H1 (cell line): ENCODE data around the gene SLC35A2. TPM values are rescaled to one million over a fixed set of nuclear protein-coding genes. Genes with fewer than 3 reads are reported as not detected.

Experiments
- CTCF ChIA-PET: fragments of 300-600 bp; sonication (Branson Sonifier 250); formaldehyde crosslinking; loops from one replicate; lab custom pipeline; 2021; ENCODE audit not compliant: partially characterized antibody; lab: Charles Lee
- POLR2A ChIA-PET: fragments of 300-600 bp; sonication (Branson Sonifier 250); formaldehyde crosslinking; loops from one replicate; lab custom pipeline; 2021; ENCODE audit warnings: inconsistent platforms; ENCODE audit not compliant: partially characterized antibody; lab: Charles Lee
- DNase-seq, 2 experiments: peaks; one replicate each; pipeline versions ENCODE4 v3.0.0 to v3.0.0-alpha.2; 2010 to 2022; ENCODE audit warnings: low spot score in 2 of 2, low read depth in 1 of 2, mixed read lengths in 1 of 2
- FAIRE-seq: peaks from 2 replicates; lab custom pipeline; 2011; peaks lifted over from hg19 to GRCh38; lab: Jason Lieb, UNC
- H2AFZ ChIP-seq: 2 replicates; pipeline ENCODE4 v1.8.1; 2012; ENCODE audit warnings: low read length, inconsistent platforms
- H2AK5ac ChIP-seq: 2 replicates; pipeline ENCODE4 v1.6.1; 2013; ENCODE audit warnings: low read depth, low read length
- H2BK120ac ChIP-seq: replicated peaks from 2 replicates; pipeline ENCODE3; 2013; ENCODE audit warnings: low read depth, low read length, inconsistent platforms
- H2BK12ac ChIP-seq: 2 replicates; pipeline ENCODE4 v1.6.1; 2013; ENCODE audit warnings: low read depth, low read length
- H2BK15ac ChIP-seq: 2 replicates; pipeline ENCODE4 v1.6.1; 2013; ENCODE audit warnings: low read length
- H2BK20ac ChIP-seq: 2 replicates; pipeline ENCODE4 v1.6.1; 2013; ENCODE audit warnings: low read length
- H2BK5ac ChIP-seq: 2 replicates; pipeline ENCODE4 v1.6.1; 2013; ENCODE audit warnings: low read depth, low read length
- H3K14ac ChIP-seq: 2 replicates; pipeline ENCODE4 v1.6.1; 2013; ENCODE audit warnings: inconsistent platforms; ENCODE audit not compliant: insufficient read length
- H3K18ac ChIP-seq: 2 replicates; pipeline ENCODE4 v1.6.1; 2013; ENCODE audit warnings: low read length; ENCODE audit errors: extremely low read depth
- H3K23ac ChIP-seq: 2 replicates; pipeline ENCODE4 v1.6.1; 2013; ENCODE audit warnings: inconsistent platforms; ENCODE audit not compliant: insufficient read length
- H3K23me2 ChIP-seq: 2 replicates; pipeline ENCODE4 v1.6.1; 2013; ENCODE audit warnings: low read depth, low read length
- H3K27ac ChIP-seq: 2 replicates; pipeline ENCODE4 v1.6.1; 2011; ENCODE audit warnings: low read depth, low read length, inconsistent platforms
- H3K27me3 ChIP-seq, 4 experiments: replicated peaks in 1 of 4; 1 replicate in 1 of 4; 2 replicates in 3 of 4; pipeline versions ENCODE4 v1.6.1 to v1.8.1; 2011 to 2013; ENCODE audit warnings: low read length in 3 of 4, mild to moderate bottlenecking in 3 of 4, inconsistent platforms in 2 of 4, mixed read lengths in 2 of 4, moderate library complexity in 1 of 4; ENCODE audit not compliant: control insufficient read depth in 3 of 4, insufficient read depth in 3 of 4; ENCODE audit errors: extremely low read depth in 1 of 4
- H3K36me3 ChIP-seq, 4 experiments: 2 replicates each; pipeline versions ENCODE4 v1.6.1 to v1.8.1; 2011 to 2013; ENCODE audit warnings: mild to moderate bottlenecking in 4 of 4, low read length in 3 of 4, moderate library complexity in 2 of 4, control low read depth in 1 of 4, inconsistent platforms in 1 of 4; ENCODE audit not compliant: insufficient read depth in 4 of 4, control insufficient read depth in 2 of 4
- H3K4ac ChIP-seq: replicated peaks from 2 replicates; pipeline ENCODE3; 2013; ENCODE audit warnings: low read length, low read depth, mixed read lengths, inconsistent platforms; ENCODE audit not compliant: insufficient read length
- H3K4me1 ChIP-seq, 4 experiments: replicated peaks in 1 of 4; 1 replicate in 1 of 4; 2 replicates in 3 of 4; pipeline versions ENCODE4 v1.6.1 to v1.8.1; 2011 to 2013; ENCODE audit warnings: low read length in 3 of 4, inconsistent platforms in 2 of 4, mixed read lengths in 1 of 4; ENCODE audit not compliant: insufficient read depth in 4 of 4, control insufficient read depth in 3 of 4
- H3K4me2 ChIP-seq, 2 experiments: 2 replicates each; pipeline versions ENCODE4 v1.6.1 to v1.8.1; 2011 to 2013; ENCODE audit warnings: low read depth in 2 of 2, low read length in 2 of 2, control low read depth in 1 of 2, inconsistent platforms in 1 of 2, mild to moderate bottlenecking in 1 of 2; ENCODE audit not compliant: insufficient read depth in 1 of 2
- H3K4me3 ChIP-seq, 4 experiments: fragments of 200-600, 300-600 bp in 1 of 4; sonication (generic), shearing (Covaris generic), sonication (Bioruptor Twin) in 1 of 4; 2 replicates each; pipeline versions ENCODE4 v1.5.1 to v1.8.1; 2011 to 2016; ENCODE audit warnings: low read length in 4 of 4, low read depth in 3 of 4, control low read depth in 2 of 4, inconsistent platforms in 2 of 4, mild to moderate bottlenecking in 2 of 4, mixed read lengths in 1 of 4, moderate library complexity in 1 of 4; ENCODE audit not compliant: insufficient read depth in 2 of 4; ENCODE audit errors: extremely low read depth in 1 of 4
- H3K56ac ChIP-seq: replicated peaks from 2 replicates; pipeline ENCODE3; 2013; ENCODE audit warnings: low read depth, mild to moderate bottlenecking, mixed read lengths, low read length, inconsistent platforms; ENCODE audit not compliant: insufficient read length
- H3K79me1 ChIP-seq: 2 replicates; pipeline ENCODE4 v1.6.1; 2013; ENCODE audit warnings: low read depth, low read length, control low read depth
- H3K79me2 ChIP-seq, 2 experiments: 2 replicates each; pipeline versions ENCODE4 v1.6.1 to v1.8.1; 2012 to 2013; ENCODE audit warnings: low read length in 2 of 2, mild to moderate bottlenecking in 2 of 2, inconsistent platforms in 1 of 2; ENCODE audit not compliant: insufficient read depth in 2 of 2, control insufficient read depth in 1 of 2
- H3K9ac ChIP-seq, 4 experiments: replicated peaks in 1 of 4; 1 replicate in 1 of 4; 2 replicates in 3 of 4; pipeline versions ENCODE4 v1.6.1 to v1.8.1; 2011 to 2013; ENCODE audit warnings: low read depth in 3 of 4, low read length in 3 of 4, control low read depth in 2 of 4, mild to moderate bottlenecking in 2 of 4, moderate library complexity in 2 of 4, inconsistent platforms in 1 of 4; ENCODE audit errors: extremely low read depth in 1 of 4
- H3K9me3 ChIP-seq, 2 experiments: 2 replicates each; pipeline versions ENCODE4 v1.6.1 to v1.8.1; 2012 to 2013; ENCODE audit warnings: mild to moderate bottlenecking in 2 of 2, moderate library complexity in 2 of 2, control low read depth in 1 of 2, inconsistent platforms in 1 of 2, low read depth in 1 of 2, low read length in 1 of 2, mixed read lengths in 1 of 2; ENCODE audit not compliant: insufficient read depth in 2 of 2
- H4K20me1 ChIP-seq, 2 experiments: replicated peaks in 1 of 2; 2 replicates each; pipeline versions ENCODE3 to v1.8.1; 2011 to 2013; ENCODE audit warnings: inconsistent platforms in 2 of 2, low read length in 2 of 2, mild to moderate bottlenecking in 1 of 2; ENCODE audit not compliant: insufficient read depth in 2 of 2, control insufficient read depth in 1 of 2
- H4K5ac ChIP-seq: 2 replicates; pipeline ENCODE4 v1.6.1; 2013; ENCODE audit warnings: low read length, low read depth, mixed read lengths, inconsistent platforms; ENCODE audit not compliant: insufficient read length
- H4K8ac ChIP-seq: 2 replicates; pipeline ENCODE4 v1.8.0; 2013; ENCODE audit warnings: mild to moderate bottlenecking, moderate library complexity, low read length, inconsistent platforms; ENCODE audit not compliant: insufficient read depth; ENCODE audit errors: extremely low read depth
- H4K91ac ChIP-seq: replicated peaks from 2 replicates; pipeline ENCODE3; 2013; ENCODE audit warnings: low read length, mixed read lengths, inconsistent platforms; ENCODE audit not compliant: insufficient read length
- BACH1 ChIP-seq: IDR thresholded peaks from 2 replicates; pipeline ENCODE4 v1.6.1; 2012; ENCODE audit warnings: low read length, improper control_type of control experiment
- GABPA ChIP-seq: IDR thresholded peaks from 2 replicates; pipeline ENCODE4 v1.6.1; 2011; ENCODE audit warnings: mild to moderate bottlenecking, low read length, moderate library complexity, borderline replicate concordance; ENCODE audit not compliant: insufficient read depth
- MAX ChIP-seq: IDR thresholded peaks from 2 replicates; pipeline ENCODE4 v1.6.1; 2012; ENCODE audit warnings: inconsistent platforms
- SAP30 ChIP-seq: fragments of 300-600 bp; sonication (generic); IDR thresholded peaks from 2 replicates; pipeline ENCODE4 v1.7.1; 2012; ENCODE audit warnings: low read length, moderate library complexity, mild to moderate bottlenecking, inconsistent platforms; ENCODE audit not compliant: insufficient read depth, insufficient replicate concordance
- SIX5 ChIP-seq: IDR thresholded peaks from 2 replicates; pipeline ENCODE4 v1.6.1; 2011; ENCODE audit warnings: mild to moderate bottlenecking, low read depth, low read length
- WGBS, 2 experiments: shearing (Covaris generic) in 1 of 2; methylation state at CpG; one replicate each; pipeline versions ENCODE4 v1.1.6 to v1.1.7; 2013 to 2015; ENCODE audit warnings: low lambda C conversion rate in 2 of 2, mixed read lengths in 2 of 2, inconsistent platforms in 1 of 2, low coverage in 1 of 2, missing lambda C conversion rate in 1 of 2; ENCODE audit not compliant: insufficient replicate concordance in 2 of 2, insufficient coverage in 1 of 2, insufficient read length in 1 of 2; ENCODE audit errors: extremely low coverage in 1 of 2, missing lambda C conversion rate in 1 of 2; 5-methylcytosine and 5-hydroxymethylcytosine counted together
- polyA plus RNA-seq, 7 experiments: library from polyadenylated mRNA; depleted of rRNA in 3 of 7; stranded (reverse) in 5 of 7; unstranded in 2 of 7; fragments of >200 nt in 5 of 7; fragments of 200-250 nt in 2 of 7; gene quantifications; 1 replicate in 5 of 7; 2 replicates in 1 of 7; 4 replicates in 1 of 7; pipeline versions ENCODE4 v1.2.1 to v1.2.3, GENCODE V29; 2011 to 2013; ENCODE audit warnings: missing spikeins in 2 of 7, mixed read lengths in 2 of 7
- total RNA-seq: library from RNA; stranded (reverse); fragmentation: NEBNext Ultra II Directional; extraction: Animal tissue kit (Norgen Biotek cat#: 25700); gene quantifications from 2 replicates; pipeline ENCODE4 v1.2.1, GENCODE V29; 2021

The SLC35A2 gene
- total and polyA plus RNA-seq, 2 of the 8 experiments (the other 6 are each of a cell fraction or from before 2014, with no cell fraction given): 21.4 to 48.3 TPM

GRCh38 chrX:48893556-48894348 is 17.7 kb downstream of the SLC35A2 start:
- Histone ChIP-seq H3K56ac (no peak overlapping the region), H3K9me3 (no peaks in the 10 kb centered on the region), H2AK5ac (no peak overlapping the region), H3K4me2 (no peak overlapping the region), H3K18ac (no peak overlapping the region), H2BK5ac (no peak overlapping the region), H3K79me1 (no peaks in the 10 kb centered on the region; the same call in 1 of the 2 replicates), H4K20me1 (peaks cover 7 to 8% of the 10 kb centered on the region in 2 experiments), H3K4ac (no peak overlapping the region), H2BK20ac (no peak overlapping the region), H4K91ac (no peak overlapping the region), H2BK15ac (no peak overlapping the region), H2BK120ac (no peak overlapping the region), H4K5ac (no peak overlapping the region), H3K14ac (no peak overlapping the region), H3K79me2 (peaks cover 0 to 14% of the 10 kb centered on the region in 2 experiments; a peak in 2 of 4 replicates), H3K36me3 (peaks cover 0 to 7% (median 3%) of the 10 kb centered on the region in 4 experiments; a peak in 2 of 8 replicates), H2AFZ (no peak overlapping the region), H3K9ac (no peak overlapping the region), H3K4me1 (peaks cover 0 to 4% (median 2%) of the 10 kb centered on the region in 4 experiments; a peak in 2 of 7 replicates), H3K27me3 (no peaks in the 10 kb centered on the region), H2BK12ac (no peak overlapping the region), H3K4me3 (no peak overlapping the region), H4K8ac (no peak overlapping the region), H3K23me2 (peaks cover 10% of the 10 kb centered on the region), H3K23ac (no peak overlapping the region), H3K27ac (no peak overlapping the region)
- FAIRE-seq: no peak
- 90% methylated on average over 6 of the region's 16 CpGs; no CpG with 5 or more reads in 1 of the 2 experiments for WGBS, 2 experiments
- POLR2A ChIA-PET: interaction anchor here (0.6 to 1.2 kb wide), 3 partner anchors 34 to 369 kb away, joined by 3 read pairs; no protein-coding TSS in a partner anchor
- no peak for DNase-seq
- CTCF ChIA-PET: interaction anchor here (1.3 kb wide), 1 partner anchor 78 kb away, joined by 3 read pairs; the partner anchor contains the start of gene KCND1
- no peak for TF ChIP-seq GABPA
- no peak for TF ChIP-seq SAP30
- no peak for TF ChIP-seq SIX5
- TF ChIP-seq BACH1: no peak
- no peak for TF ChIP-seq MAX
